COLO829 (cell line): ENCODE data around the gene KHNYN.
"Not testable (repeated sequence)": the region's sequence is repeated elsewhere in the genome, so short reads cannot be mapped to it uniquely, and the experiment has no call there.

ENCODE experiments used
- DNase-seq: peaks from one replicate; pipeline ENCODE4 v3.0.0; 2012; ENCODE audit warnings: low spot score

KHNYN gene

GRCh38 chr14:24437736-24438067 lies 7.9 kb downstream of the KHNYN start:
- DNase-seq = no peak

DNA sequence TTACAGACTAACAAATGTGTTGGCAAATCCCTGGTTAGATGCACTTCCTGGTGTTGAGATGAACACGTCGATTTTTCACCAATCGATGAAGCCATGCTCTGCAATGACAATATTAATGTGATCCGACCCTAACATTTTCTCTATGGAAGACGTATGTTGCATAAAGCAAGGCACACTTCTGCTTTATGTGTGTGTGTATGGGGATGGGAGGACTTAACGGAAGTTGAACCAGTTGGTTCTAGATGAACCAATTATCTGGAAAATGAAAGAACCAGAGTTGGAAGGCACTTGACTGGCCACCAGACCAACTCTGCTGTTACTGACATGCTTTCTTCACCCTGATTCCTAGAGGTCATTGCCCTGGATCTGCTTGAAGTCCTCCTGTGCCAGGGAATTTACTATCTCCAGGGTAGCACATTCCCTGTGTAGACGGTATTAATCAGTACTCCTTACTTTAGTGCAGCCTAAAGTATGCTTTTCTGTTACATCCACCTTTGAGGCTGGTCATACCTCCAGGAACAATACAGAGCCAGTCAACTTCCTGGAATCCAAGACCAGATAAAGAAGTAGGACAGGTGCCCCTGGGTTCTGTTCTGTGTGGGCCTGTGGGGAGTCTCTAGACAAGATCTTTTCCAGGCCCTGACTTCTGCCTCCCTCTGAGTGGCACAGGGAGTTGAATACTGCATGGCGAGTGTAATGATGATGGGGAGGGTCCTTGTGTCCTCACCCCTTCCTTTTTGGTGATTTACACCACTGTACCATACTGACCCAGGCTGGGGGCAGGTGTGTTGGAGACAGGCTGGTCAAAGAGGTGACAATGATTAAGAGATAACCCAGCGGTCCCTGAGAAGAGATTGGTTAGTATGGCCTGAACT lies 8.7 kb downstream of the KHNYN start:
- no peak for DNase-seq

GRCh38 chr14:24439257-24439656 lies 9.5 kb downstream of the KHNYN start:
- no peak for DNase-seq

- no peak for DNase-seq
Observed at GRCh38 chr14:24439830-24440605, 10.3 kb downstream of the KHNYN start.

- DNase-seq = no peak
Observed at GRCh38 chr14:24440606-24441399, 11.0 kb downstream of the KHNYN start.

DNA sequence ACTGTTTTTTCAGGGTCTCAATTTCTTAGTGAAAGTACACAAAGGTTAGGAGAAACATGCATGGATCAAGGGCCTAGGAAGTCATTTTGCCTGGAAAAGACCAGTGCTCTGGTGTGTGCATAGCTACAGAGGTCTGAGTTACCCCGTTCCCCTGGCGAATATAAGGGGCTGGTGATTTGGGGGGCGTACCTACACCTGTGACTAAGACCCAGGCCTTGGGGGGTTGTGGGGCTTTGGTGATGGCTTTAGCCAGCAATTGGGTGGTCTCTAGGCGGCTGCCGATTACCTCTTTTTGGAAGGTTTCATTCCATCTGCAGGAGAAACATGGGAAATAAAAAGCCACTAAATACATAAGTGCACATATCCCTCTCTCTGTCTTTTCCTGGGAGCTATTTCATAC lies 11.7 kb downstream of the KHNYN start:
- no peak for DNase-seq

GRCh38 chr14:24441904-24442239 lies 12.1 kb downstream of the KHNYN start:
- DNase-seq = no peak

DNA sequence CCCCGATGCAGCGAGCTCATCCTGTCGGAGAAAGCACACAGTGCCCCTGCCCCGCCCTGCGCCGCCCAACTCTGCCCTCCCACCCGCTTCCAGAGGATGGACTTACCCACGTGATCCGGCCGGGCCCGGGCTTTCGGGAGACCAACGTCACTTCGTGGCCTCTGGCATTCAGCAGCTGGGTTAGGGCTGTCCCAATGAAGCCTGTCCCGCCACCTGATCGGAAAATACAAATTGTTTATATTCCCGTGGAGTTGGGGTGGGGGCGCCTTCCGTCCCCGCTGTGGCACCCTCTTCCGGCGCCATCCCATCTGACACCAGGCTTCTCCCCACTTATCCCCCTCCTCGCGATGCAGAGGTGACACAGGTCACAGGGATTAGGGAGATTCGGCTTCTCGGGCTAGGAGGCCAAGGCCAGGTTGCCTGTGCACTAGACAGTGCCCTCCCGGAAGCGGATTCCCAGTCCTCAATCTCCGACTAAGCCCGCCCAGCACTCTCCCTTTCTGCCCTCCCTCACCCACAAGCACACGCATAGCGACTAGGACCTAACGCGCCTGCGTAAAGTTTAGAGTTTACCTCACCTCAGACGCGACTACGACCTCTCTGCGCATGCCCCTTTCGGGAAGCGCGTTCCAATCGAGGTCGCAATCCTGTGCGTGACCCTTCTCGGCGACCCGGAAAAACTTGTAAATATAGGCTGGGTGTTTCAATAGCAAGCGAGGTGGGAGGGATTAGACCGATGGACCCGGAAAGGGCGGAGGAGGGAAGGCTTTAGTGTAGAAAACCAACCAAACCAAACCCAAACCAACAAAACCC lies 12.7 kb downstream of the KHNYN start, which contains the start of gene SDR39U1:
SDR39U1 (minus strand) TSS at position 537 of the 813 bp plus-strand sequence; CDS start at position 530, 7 bp downstream.
- DNase-seq = peak; percentile 100

DNA sequence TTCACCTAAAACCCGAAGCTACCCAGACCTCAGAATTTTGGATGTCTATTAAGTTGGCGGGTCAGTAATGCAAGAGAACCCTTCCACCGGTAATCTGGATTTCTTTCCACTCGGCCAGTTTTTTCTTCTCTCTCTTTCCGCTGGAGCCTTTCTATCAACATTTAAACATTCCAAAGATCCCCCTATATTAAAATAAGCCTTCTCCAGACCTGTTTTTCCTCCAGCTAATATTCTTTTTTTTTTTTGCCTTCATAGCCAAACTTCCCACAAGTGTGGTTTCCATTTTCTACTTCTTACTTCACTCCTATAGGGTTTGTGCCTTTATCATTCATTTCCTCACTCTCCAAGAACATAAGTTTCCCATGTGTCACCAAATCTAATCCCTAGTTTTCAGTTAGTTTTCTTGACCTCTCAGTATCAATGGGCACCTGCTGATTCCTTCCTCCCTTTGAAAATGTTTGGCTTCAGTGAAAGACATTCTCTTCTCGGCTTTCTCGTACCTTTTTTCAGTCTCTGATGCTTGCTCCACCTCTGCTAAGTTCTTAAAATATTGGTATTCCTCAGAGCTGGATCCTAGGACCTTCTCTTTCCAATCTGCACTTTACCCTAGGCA lies 13.4 kb downstream of the KHNYN start:
- DNase-seq = no peak

DNA sequence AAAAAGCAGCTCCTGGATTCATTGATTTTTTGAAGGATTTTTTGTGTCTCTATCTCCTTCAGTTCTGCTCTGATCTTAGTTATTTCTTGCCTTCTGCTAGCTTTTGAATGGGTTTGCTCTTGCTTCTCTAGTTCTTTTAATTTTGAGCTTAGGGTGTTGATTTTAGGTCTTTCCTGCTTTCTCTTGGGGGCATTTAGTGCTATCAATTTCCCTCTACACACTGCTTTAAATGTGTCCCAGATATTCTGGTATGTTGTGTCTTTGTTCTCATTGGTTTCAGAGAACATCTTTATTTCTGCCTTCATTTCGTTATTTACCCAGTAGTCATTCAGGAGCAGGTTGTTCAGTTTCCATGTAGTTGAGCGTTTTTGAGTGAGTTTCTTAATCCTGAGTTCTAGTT lies 21.1 kb downstream of the KHNYN start:
- DNase-seq = not testable (repeated sequence)

GRCh38 chr14:24456980-24457379 lies 27.2 kb downstream of the KHNYN start:
- DNase-seq = no peak

DNA sequence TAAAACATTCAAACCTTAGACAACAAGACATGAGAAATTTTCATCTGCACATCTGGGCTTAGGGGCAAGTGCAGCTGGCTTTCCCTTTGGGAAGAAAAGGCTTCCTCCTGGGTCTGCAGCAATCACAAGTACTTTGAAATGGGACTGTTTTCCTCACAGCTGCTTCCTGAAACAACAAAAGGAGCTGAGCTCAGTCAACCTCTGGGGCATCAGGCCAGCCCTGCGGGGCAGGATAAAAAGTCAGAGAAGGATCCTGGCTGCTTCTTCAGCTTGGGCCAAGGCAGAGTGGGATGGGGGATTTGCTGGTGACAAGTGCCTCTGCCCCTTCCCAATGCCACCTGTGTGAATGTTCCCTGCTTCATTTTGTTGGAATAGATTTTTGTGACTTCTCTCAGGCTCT lies 29.0 kb downstream of the KHNYN start:
- DNase-seq = no peak

- no peak for DNase-seq
Observed at GRCh38 chr14:24459331-24459730, 29.6 kb downstream of the KHNYN start.

DNA sequence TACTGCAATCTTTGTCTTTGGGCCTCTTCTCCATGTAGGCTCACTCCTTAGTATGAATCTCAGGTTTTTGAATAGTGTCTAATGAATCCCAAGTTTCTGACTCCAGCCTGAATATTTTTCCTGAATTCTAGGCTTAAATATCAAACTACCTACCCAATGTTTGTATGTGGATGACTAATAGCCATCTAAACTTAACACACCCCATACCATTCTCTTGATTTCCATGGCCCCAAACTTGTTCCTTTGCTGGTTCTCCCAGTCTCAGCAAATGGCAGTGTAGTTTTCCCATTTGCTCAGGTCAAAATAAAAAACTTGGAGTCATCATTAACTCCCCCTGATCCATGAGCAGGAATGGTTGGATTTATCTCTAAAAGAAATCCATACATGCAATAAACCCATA lies 31.6 kb downstream of the KHNYN start:
- DNase-seq = no peak

DNA sequence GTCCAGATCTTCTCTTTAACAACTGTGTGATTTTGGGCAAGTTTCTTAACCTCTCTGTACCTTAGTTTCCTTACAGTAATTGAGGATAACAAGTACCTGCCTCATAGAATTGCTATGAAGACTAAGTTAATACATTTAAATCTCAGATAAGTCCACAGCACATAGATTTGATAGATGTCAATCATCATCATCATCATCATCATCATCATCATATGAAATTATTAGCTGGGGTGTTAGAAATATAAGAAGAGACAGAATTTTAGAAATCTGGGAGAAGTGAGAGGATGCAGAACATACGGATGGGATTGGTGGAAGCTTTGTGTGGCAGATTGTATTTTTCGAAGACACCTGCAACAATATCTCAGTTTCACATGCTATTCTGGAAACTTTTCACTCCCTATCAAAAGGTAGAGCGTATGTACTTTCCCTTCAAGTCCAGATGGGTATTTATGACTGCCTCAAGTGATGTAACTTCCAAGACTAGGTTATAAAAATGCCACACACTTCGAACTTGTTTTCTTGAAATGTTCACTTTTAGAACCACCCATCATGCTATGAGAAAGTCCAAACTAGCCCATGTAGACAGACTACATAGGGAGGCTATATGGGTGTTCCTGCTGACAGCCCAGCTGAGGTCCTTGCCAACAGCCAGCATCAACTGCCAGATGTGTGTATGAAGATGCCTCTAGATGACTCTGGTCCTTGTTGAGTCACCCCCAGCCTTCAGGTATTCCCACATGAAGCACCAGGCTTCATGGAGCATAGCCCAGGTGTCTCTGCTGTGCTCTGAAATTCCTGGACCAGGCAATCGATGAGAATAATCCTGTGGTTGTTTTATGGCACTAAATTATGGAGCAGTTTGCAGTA lies 33.5 kb downstream of the KHNYN start:
- no peak for DNase-seq

DNA sequence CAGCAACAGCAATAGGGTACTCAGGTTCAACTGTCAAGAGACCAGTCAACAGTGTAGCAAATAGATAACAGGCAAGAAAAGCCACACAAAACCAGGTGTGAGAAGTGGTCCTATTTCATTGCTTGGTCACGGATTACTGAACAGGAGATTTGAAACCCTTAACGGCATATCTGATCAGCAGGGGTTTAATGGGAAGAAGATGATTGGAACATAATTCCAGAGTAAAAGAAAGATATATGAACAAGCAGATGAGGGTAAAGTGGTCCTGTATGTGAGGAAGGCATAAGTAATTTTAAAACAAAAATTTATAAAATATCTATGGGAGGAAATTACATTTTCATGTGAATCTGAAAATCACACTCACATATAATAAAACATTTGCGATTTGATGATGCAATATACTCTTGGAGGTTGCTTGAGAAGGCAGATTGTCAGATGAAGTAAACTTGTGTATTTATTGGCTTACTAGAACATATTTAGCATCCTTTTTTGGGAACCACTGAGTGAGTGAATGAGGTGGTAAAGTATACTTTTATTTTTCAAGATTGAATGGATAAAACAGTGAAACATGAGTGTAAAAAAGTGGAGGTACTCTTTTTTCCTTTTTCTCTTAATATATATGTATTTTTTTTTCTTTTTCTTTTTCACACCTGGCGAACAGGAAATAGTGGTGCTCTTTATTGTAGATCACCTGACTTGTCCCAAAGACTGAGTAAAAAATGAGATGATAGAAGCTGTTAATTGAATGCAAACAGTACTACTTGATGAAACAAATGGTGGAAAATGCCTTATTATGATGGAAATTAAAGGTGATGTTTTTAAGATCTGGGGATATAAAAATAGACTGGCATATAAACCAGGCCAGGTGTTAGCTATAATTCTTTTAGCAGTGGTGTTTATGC lies 34.4 kb downstream of the KHNYN start:
- no peak for DNase-seq

GRCh38 chr14:24465368-24465767 lies 35.6 kb downstream of the KHNYN start:
- DNase-seq = no peak

- no peak for DNase-seq
Observed at GRCh38 chr14:24465805-24466204, 36.1 kb downstream of the KHNYN start.

DNA sequence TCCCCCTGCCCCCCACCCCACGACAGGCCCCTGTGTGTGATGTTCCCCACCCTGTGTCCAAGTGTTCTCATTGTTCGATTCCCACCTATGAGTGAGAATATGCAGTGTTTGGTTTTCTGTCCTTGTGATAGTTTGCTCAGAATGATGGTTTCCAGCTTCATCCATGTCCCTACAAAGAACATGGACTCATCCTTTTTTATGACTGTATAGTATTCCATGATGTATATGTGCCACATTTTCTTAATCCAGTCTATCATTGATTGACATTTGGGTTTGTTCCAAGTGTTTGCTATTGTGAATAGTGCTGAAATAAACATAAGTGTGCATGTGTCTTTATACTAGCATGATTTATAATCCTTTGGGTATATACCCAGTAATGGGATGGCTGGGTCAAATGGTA lies 40.7 kb downstream of the KHNYN start:
- DNase-seq = not testable (repeated sequence)
